Neural cell (in vitro differentiated cells): ENCODE results near the gene ITGA4. TPM values are rescaled to one million over a fixed set of nuclear protein-coding genes. Genes with fewer than 3 reads are reported as not detected.

ENCODE experiments used
- H2AFZ ChIP-seq: fragments of 200-600, 300-800 bp; sonication (generic), shearing (Covaris generic); 2 replicates; pipeline ENCODE4 v1.6.0; 2014; ENCODE audit warnings: low read depth, mild to moderate bottlenecking, antibody characterized with exemption, low read length, moderate library complexity
- H3F3A ChIP-seq: fragments of 200-600 bp; shearing (Covaris generic); 2 replicates; pipeline ENCODE4 v1.6.1; 2016; ENCODE audit warnings: mild to moderate bottlenecking, moderate library complexity, mixed read lengths, antibody characterized with exemption, low read length; ENCODE audit not compliant: insufficient read depth, poor library complexity, severe bottlenecking
- H3K27ac ChIP-seq: fragments of 200-600, 300-800 bp; sonication (generic), shearing (Covaris generic); 2 replicates; pipeline ENCODE4 v1.5.1; 2014; ENCODE audit warnings: mild to moderate bottlenecking, low read length, moderate library complexity
- H3K27me3 ChIP-seq: fragments of 300-800, 200-600 bp; sonication (generic), shearing (Covaris generic); 2 replicates; pipeline ENCODE4 v1.6.0; 2014; ENCODE audit warnings: mild to moderate bottlenecking, low read depth, low read length, moderate library complexity; ENCODE audit not compliant: insufficient read depth
- H3K36me3 ChIP-seq: fragments of 300-800, 200-600 bp; sonication (generic), shearing (Covaris generic); 2 replicates; pipeline ENCODE4 v1.5.1; 2014; ENCODE audit warnings: mild to moderate bottlenecking, antibody characterized with exemption, low read length, moderate library complexity; ENCODE audit not compliant: insufficient read depth
- H3K4me2 ChIP-seq: fragments of 300-800, 200-600 bp; sonication (generic), shearing (Covaris generic); 2 replicates; pipeline ENCODE4 v1.6.0; 2014; ENCODE audit warnings: mild to moderate bottlenecking, low read length
- H3K4me3 ChIP-seq: fragments of 300-800, 200-600 bp; sonication (generic), shearing (Covaris generic); 2 replicates; pipeline ENCODE4 v1.5.1; 2014; ENCODE audit warnings: mild to moderate bottlenecking, low read length, moderate library complexity
- H3K79me2 ChIP-seq: fragments of 200-600 bp; shearing (Covaris generic); replicated peaks from 2 replicates; pipeline ENCODE4 v1.6.0; 2014; ENCODE audit warnings: mild to moderate bottlenecking, low read length, moderate library complexity; ENCODE audit not compliant: insufficient read depth
- H3K9ac ChIP-seq: fragments of 300-800, 200-600 bp; sonication (generic), shearing (Covaris generic); 2 replicates; pipeline ENCODE4 v1.6.1; 2016; ENCODE audit warnings: mild to moderate bottlenecking, low read length, mixed read lengths
- H3K9me2 ChIP-seq: fragments of 200-600 bp; shearing (Covaris generic); 2 replicates; pipeline ENCODE4 v1.6.1; 2016; ENCODE audit warnings: mild to moderate bottlenecking, low read length, mixed read lengths; ENCODE audit not compliant: insufficient read depth
- H3K9me3 ChIP-seq: fragments of 200-600, 300-800 bp; sonication (generic), shearing (Covaris generic); 2 replicates; pipeline ENCODE4 v1.6.1; 2016; ENCODE audit warnings: mild to moderate bottlenecking, mixed run types, low read length, moderate library complexity, mixed read lengths
- H4K20me1 ChIP-seq: fragments of 200-600 bp; shearing (Covaris generic); 2 replicates; pipeline ENCODE4 v1.6.1; 2016; ENCODE audit warnings: mild to moderate bottlenecking, mixed run types; ENCODE audit not compliant: insufficient read depth
- CTCF ChIP-seq: fragments of 450-650 bp; IDR thresholded peaks from 2 replicates; pipeline ENCODE4 v1.5.1; 2014; ENCODE audit warnings: antibody characterized with exemption, mild to moderate bottlenecking, moderate library complexity; ENCODE audit not compliant: poor library complexity, severe bottlenecking
- EP300 ChIP-seq: fragments of 450-650 bp; conservative IDR thresholded peaks from 2 replicates; pipeline ENCODE4 v1.6.1; 2014; ENCODE audit warnings: antibody characterized with exemption, mild to moderate bottlenecking, moderate library complexity; ENCODE audit not compliant: poor library complexity, severe bottlenecking
- EZH2 ChIP-seq: fragments of 200-600, 300-800 bp; shearing (Covaris generic), sonication (generic); IDR thresholded peaks from 2 replicates; pipeline ENCODE4 v1.6.1; 2014; ENCODE audit warnings: antibody characterized with exemption, low read length, borderline replicate concordance, mild to moderate bottlenecking; ENCODE audit not compliant: insufficient read depth, poor library complexity, severe bottlenecking
- MXI1 ChIP-seq: fragments of 450-650 bp; conservative IDR thresholded peaks from 2 replicates; pipeline ENCODE4 v1.6.1; 2014; ENCODE audit warnings: antibody characterized with exemption, mild to moderate bottlenecking; ENCODE audit not compliant: poor library complexity, severe bottlenecking
- POLR2AphosphoS5 ChIP-seq: IDR thresholded peaks from 2 replicates; pipeline ENCODE4 v1.6.1; 2012
- RAD21 ChIP-seq: fragments of 450-650 bp; conservative IDR thresholded peaks from 2 replicates; pipeline ENCODE4 v1.6.1; 2014; ENCODE audit warnings: antibody characterized with exemption, mild to moderate bottlenecking, moderate library complexity
- REST ChIP-seq: IDR thresholded peaks from 2 replicates; pipeline ENCODE4 v1.6.1; 2012; ENCODE audit warnings: borderline replicate concordance
- SMC3 ChIP-seq: fragments of 450-650 bp; conservative IDR thresholded peaks from 2 replicates; pipeline ENCODE4 v1.6.1; 2014; ENCODE audit warnings: antibody characterized with exemption, mild to moderate bottlenecking, moderate library complexity; ENCODE audit not compliant: poor library complexity
- TAF1 ChIP-seq: IDR thresholded peaks from 2 replicates; pipeline ENCODE4 v1.6.1; 2012; ENCODE audit warnings: low read depth
- polyA plus RNA-seq: library from polyadenylated mRNA; depleted of rRNA; stranded (reverse); fragments of >200 nt; gene quantifications from 2 replicates; pipeline ENCODE4 v1.2.3, GENCODE V29; 2014

The ITGA4 gene
- polyA plus RNA-seq, 1 donor from 2014 or later: 0.40 TPM

- Histone ChIP-seq H3K4me3 (no peak overlapping the region), H3F3A (no peaks in the 10 kb centered on the region), H3K79me2 (no peaks in the 10 kb centered on the region), H3K27me3 (no peaks in the 10 kb centered on the region), H3K9me2 (no peaks in the 10 kb centered on the region), H3K27ac (no peak overlapping the region), H4K20me1 (no peaks in the 10 kb centered on the region), H3K9me3 (no peaks in the 10 kb centered on the region), H3K36me3 (no peaks in the 10 kb centered on the region), H2AFZ (no peak overlapping the region), H3K4me2 (no peak overlapping the region), H3K9ac (no peak overlapping the region)
- no peak for TF ChIP-seq TAF1
These were observed 11.6 kb downstream of the ITGA4 start for GRCh38 chr2:181468811-181469210.

- no peaks in the 10 kb centered on the region for H3K79me2 ChIP-seq
- no peak overlapping the region for H2AFZ ChIP-seq
- TF ChIP-seq RAD21 (no peak), CTCF (no peak), POLR2AphosphoS5 (no peak), MXI1 (no peak), EZH2 (no peak), SMC3 (no peak), EP300 (no peak), TAF1 (no peak), REST (no peak)
- H3F3A ChIP-seq: no peaks in the 10 kb centered on the region
- H4K20me1 ChIP-seq: no peaks in the 10 kb centered on the region
- H3K36me3 ChIP-seq: no peaks in the 10 kb centered on the region
- no peak overlapping the region for H3K9ac ChIP-seq
- no peaks in the 10 kb centered on the region for H3K27me3 ChIP-seq
- no peak overlapping the region for H3K4me2 ChIP-seq
- no peak overlapping the region for H3K27ac ChIP-seq
- H3K4me3 ChIP-seq: no peak overlapping the region
- no peaks in the 10 kb centered on the region for H3K9me3 ChIP-seq
- H3K9me2 ChIP-seq: no peaks in the 10 kb centered on the region
These were observed 14.0 kb downstream of the ITGA4 start for GRCh38 chr2:181471226-181471625.

GRCh38 chr2:181471783-181472182 is 14.6 kb downstream of the ITGA4 start:
- no peaks in the 10 kb centered on the region for H4K20me1 ChIP-seq
- no peak overlapping the region for H3K4me2 ChIP-seq
- no peak overlapping the region for H2AFZ ChIP-seq
- no peaks in the 10 kb centered on the region for H3F3A ChIP-seq
- no peak for TF ChIP-seq TAF1
- TF ChIP-seq MXI1: no peak
- no peak for TF ChIP-seq POLR2AphosphoS5
- no peak for TF ChIP-seq SMC3
- no peak for TF ChIP-seq EZH2
- no peak for TF ChIP-seq EP300
- TF ChIP-seq CTCF: no peak
- no peak for TF ChIP-seq RAD21
- no peak for TF ChIP-seq REST
- H3K27me3 ChIP-seq: no peaks in the 10 kb centered on the region
- no peak overlapping the region for H3K27ac ChIP-seq
- no peaks in the 10 kb centered on the region for H3K9me3 ChIP-seq
- H3K9me2 ChIP-seq: no peaks in the 10 kb centered on the region
- no peaks in the 10 kb centered on the region for H3K79me2 ChIP-seq
- no peak overlapping the region for H3K9ac ChIP-seq
- H3K4me3 ChIP-seq: no peak overlapping the region
- H3K36me3 ChIP-seq: no peaks in the 10 kb centered on the region
